22Rv1 (cell line): Measurements from ENCODE around the gene HTR7.
"Not testable (repeated sequence)": the region's sequence is repeated elsewhere in the genome, so short reads cannot be mapped to it uniquely, and the experiment has no call there.

Experiments
- H3K27ac ChIP-seq: fragments of 450-650 bp; 2 replicates; pipeline ENCODE4 v1.5.1; 2017
- CTCF ChIP-seq: fragments of 450-650 bp; IDR thresholded peaks from 2 replicates; pipeline ENCODE4 v1.5.1; 2017; ENCODE audit warnings: mild to moderate bottlenecking
- ZFX ChIP-seq: fragments of 450-650 bp; IDR thresholded peaks from 2 replicates; pipeline ENCODE4 v1.6.1; 2017; ENCODE audit warnings: antibody characterized with exemption, borderline replicate concordance

HTR7 gene

GRCh38 chr10:90857635-90858460 lies at the start of gene HTR7:
Gene HTR7, minus strand, starts transcription at chr10:90858039. Its CDS starts 368 bp downstream, at chr10:90857671.
- H3K27ac ChIP-seq: no peak within 1 kb of the TSS
- TF ChIP-seq CTCF (peak; percentile 83), ZFX (no peak)

- H3K27ac ChIP-seq: no peak overlapping the region
- no peak for TF ChIP-seq CTCF
Observed at GRCh38 chr10:90906596-90906995, 48.8 kb upstream of the HTR7 start.

- H3K27ac ChIP-seq: no peak overlapping the region
- TF ChIP-seq CTCF: no peak
Observed at GRCh38 chr10:90905925-90906324, 48.1 kb upstream of the HTR7 start.

- H3K27ac ChIP-seq: not testable (repeated sequence)
Observed at GRCh38 chr10:90896916-90897315, 39.1 kb upstream of the HTR7 start.

- TF ChIP-seq ZFX: no peak
- no peak for TF ChIP-seq CTCF
- H3K27ac ChIP-seq: no peak overlapping the region
Observed at GRCh38 chr10:90893190-90893589, 35.4 kb upstream of the HTR7 start.

GRCh38 chr10:90890347-90890746 lies 32.5 kb upstream of the HTR7 start:
- H3K27ac ChIP-seq: no peak overlapping the region
- no peak for TF ChIP-seq CTCF
- no peak for TF ChIP-seq ZFX

GRCh38 chr10:90889636-90890035 lies 31.8 kb upstream of the HTR7 start:
- TF ChIP-seq CTCF (no peak), ZFX (no peak)
- H3K27ac ChIP-seq: no peak overlapping the region

- no peak overlapping the region for H3K27ac ChIP-seq
Observed at GRCh38 chr10:90888387-90888786, 30.5 kb upstream of the HTR7 start.

More at GRCh38 chr10:90888387-90888786, 30.5 kb upstream of the HTR7 start:
- TF ChIP-seq ZFX: no peak
- no peak for TF ChIP-seq CTCF
